Thymus (tissue), 11 donors: ENCODE data around the gene CDK9. TPM values are rescaled to one million over a fixed set of nuclear protein-coding genes. Genes with fewer than 3 reads are reported as not detected.

Experiments
- DNase-seq, 9 donors: peaks; one replicate each; pipeline ENCODE4 v3.0.0-alpha.2; 2013; ENCODE audit warnings: low spot score in 9 of 9, low read depth in 6 of 9, missing footprints in 1 of 9
- H3K27ac ChIP-seq, 2 donors: one replicate each; pipeline ENCODE4 v1.5.1; 2013; ENCODE audit warnings: control low read depth in 1 of 2, low read depth in 1 of 2, low read length in 1 of 2, mild to moderate bottlenecking in 1 of 2, moderate library complexity in 1 of 2
- H3K27me3 ChIP-seq, 2 donors: one replicate each; pipeline ENCODE4 v1.5.1; 2013; ENCODE audit warnings: low read length in 1 of 2; ENCODE audit not compliant: control insufficient read depth in 2 of 2, insufficient read depth in 1 of 2
- H3K36me3 ChIP-seq, 2 donors: one replicate each; pipeline ENCODE4 v1.5.1; 2013; ENCODE audit warnings: low read length in 1 of 2, mild to moderate bottlenecking in 1 of 2, moderate library complexity in 1 of 2; ENCODE audit not compliant: control insufficient read depth in 2 of 2, insufficient read depth in 2 of 2
- H3K4me1 ChIP-seq, 2 donors: one replicate each; pipeline ENCODE4 v1.5.1; 2013; ENCODE audit warnings: low read length in 2 of 2; ENCODE audit not compliant: control insufficient read depth in 2 of 2, insufficient read depth in 2 of 2
- H3K4me3 ChIP-seq, 2 donors: one replicate each; pipeline ENCODE4 v1.5.1; 2013; ENCODE audit warnings: low read length in 2 of 2, control low read depth in 1 of 2, mild to moderate bottlenecking in 1 of 2
- H3K9me3 ChIP-seq, 2 donors: one replicate each; pipeline ENCODE4 v1.5.1; 2013; ENCODE audit warnings: low read length in 1 of 2, mild to moderate bottlenecking in 1 of 2; ENCODE audit not compliant: control insufficient read depth in 2 of 2, insufficient read depth in 1 of 2
- WGBS: extraction: QIAGEN DNeasy Blood & Tissue Kit; methylation state at CpG from one replicate; pipeline ENCODE4 v1.1.7; 2013; 5-methylcytosine and 5-hydroxymethylcytosine counted together
- polyA plus RNA-seq: library from polyadenylated mRNA; stranded (reverse); fragments of 200-250 nt; gene quantifications from one replicate; pipeline ENCODE4 v1.2.3, GENCODE V29; 2013
- total RNA-seq: library from RNA; stranded (reverse); fragments of 120-200 nt; gene quantifications from one replicate; pipeline ENCODE4 v1.2.4, GENCODE V29; 2013
- donor health status: healthy.

CDK9 gene
- total and polyA plus RNA-seq, 2 donors = 38.9 to 122 TPM

DNA sequence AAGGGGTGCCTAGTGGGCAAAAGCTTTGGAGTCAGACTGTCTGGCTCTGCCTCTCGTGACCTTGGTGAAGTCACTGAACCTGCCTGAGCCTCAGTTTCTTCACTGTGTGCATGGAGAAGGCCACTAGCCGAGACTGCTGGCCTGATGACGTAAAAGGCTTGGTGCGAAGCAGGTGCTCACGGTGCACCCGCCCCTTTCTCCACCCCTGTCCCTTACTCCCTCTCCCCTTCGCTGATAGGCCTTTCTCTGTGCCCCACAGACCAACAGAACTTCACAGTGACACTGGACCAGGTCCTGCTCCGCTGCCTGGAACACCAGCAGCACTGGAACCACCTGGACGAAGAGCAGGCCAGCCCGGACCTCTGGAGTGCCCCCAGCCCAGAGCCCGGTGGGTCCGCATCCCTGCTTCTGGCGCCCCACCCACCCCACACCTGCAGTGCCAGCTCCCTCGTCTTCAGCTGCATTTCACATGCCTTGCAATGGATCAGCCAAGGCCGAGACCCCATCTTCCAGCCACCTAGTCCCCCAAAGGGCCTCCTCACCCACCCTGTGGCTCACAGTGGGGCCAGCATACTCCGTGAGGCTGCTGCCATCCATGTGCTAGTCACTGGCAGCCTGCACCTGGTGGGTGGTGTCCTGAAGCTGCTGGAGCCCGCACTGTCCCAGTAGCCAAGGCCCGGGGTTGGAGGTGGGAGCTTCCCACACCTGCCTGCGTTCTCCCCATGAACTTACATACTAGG lies 27.3 kb downstream of the CDK9 start:
- DNase-seq = no peak
- no peak overlapping the region for H3K27ac ChIP-seq
- 97% methylated on average over 19 of the region's 19 CpGs for WGBS

DNA sequence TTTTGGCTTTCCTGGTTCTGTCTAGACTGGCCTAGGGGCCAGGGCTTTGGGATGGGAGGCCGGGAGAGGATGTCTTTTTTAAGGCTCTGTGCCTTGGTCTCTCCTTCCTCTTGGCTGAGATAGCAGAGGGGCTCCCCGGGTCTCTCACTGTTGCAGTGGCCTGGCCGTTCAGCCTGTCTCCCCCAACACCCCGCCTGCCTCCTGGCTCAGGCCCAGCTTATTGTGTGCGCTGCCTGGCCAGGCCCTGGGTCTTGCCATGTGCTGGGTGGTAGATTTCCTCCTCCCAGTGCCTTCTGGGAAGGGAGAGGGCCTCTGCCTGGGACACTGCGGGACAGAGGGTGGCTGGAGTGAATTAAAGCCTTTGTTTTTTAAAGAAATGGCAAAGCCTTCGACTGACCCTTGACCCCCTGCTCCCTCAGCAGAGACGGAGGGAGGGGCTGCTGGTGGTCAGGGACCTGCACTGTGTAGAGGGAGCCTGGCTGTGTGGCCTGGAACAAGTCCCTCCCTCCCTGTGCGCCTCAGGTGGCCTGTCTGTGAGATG lies 27.9 kb downstream of the CDK9 start:
- Histone ChIP-seq H3K27me3 (no peaks in the 10 kb centered on the region), H3K36me3 (peaks cover 79 to 85% of the 10 kb centered on the region in 2 donors), H3K4me3 (no peak overlapping the region), H3K27ac (no peak overlapping the region), H3K4me1 (peaks cover 0 to 4% of the 10 kb centered on the region in 2 donors), H3K9me3 (peaks cover 0 to 4% of the 10 kb centered on the region in 2 donors)
- 98% methylated on average over 9 of the region's 9 CpGs for WGBS
- no peak for DNase-seq

More for the DNA sequence above, 27.3 kb downstream of the CDK9 start:
- Histone ChIP-seq H3K27me3 (no peaks in the 10 kb centered on the region), H3K4me3 (no peak overlapping the region), H3K9me3 (peaks cover 0 to 4% of the 10 kb centered on the region in 2 donors), H3K4me1 (peaks cover 0 to 6% of the 10 kb centered on the region in 2 donors), H3K36me3 (peaks cover 82 to 87% of the 10 kb centered on the region in 2 donors)

DNA sequence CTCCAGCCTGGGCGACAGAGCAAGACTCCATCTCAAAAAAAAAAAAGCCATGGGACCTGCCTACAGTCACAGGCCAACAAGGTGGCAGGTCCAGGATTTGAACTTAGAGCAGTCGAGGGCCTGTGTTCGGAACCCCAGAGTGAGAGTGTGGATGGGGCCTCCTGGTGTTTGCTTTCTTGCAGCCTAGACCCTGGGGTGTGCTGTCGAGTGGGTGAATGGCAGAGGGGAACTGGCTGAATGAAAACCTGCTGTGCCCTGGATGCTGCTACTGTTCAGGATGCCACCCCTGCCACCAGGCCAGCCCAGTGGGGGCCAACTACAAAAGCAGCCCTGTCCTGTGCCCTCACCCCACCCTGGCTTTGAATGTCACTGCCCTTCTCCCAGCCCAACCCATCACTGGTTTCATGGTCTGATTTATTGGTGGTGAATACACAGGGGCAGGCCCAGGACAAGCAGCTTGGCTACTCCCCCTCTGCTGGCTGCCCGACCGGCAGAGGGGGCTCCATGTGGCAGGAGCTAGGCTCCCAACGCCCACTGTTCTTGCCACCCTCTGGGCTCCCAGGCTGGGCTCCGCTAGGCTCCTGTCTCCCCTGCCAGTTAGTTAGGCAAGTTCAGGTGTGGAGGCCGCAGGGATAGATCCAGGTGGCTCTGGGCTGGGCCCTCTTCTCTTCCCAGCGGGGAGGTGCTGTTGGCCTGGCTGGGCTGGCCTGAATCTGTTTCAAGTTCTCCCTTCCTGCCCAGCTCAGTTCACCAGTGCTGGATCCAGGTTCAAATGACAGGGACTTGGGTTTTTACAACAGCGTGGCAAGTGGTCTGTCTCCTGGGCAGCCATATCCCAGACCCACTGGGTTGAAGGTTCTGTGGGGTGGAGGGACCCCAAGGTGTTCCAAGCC lies 29.0 kb downstream of the CDK9 start:
- no peaks in the 10 kb centered on the region for H3K4me1 ChIP-seq
- no peak for DNase-seq
- no peak overlapping the region for H3K27ac ChIP-seq
- peaks cover 81 to 85% of the 10 kb centered on the region in 2 donors for H3K36me3 ChIP-seq
- H3K4me3 ChIP-seq = no peak overlapping the region
- WGBS = 98% methylated on average over 11 of the region's 11 CpGs
- H3K9me3 ChIP-seq = peaks cover 0 to 4% of the 10 kb centered on the region in 2 donors
- H3K27me3 ChIP-seq = no peaks in the 10 kb centered on the region

DNA sequence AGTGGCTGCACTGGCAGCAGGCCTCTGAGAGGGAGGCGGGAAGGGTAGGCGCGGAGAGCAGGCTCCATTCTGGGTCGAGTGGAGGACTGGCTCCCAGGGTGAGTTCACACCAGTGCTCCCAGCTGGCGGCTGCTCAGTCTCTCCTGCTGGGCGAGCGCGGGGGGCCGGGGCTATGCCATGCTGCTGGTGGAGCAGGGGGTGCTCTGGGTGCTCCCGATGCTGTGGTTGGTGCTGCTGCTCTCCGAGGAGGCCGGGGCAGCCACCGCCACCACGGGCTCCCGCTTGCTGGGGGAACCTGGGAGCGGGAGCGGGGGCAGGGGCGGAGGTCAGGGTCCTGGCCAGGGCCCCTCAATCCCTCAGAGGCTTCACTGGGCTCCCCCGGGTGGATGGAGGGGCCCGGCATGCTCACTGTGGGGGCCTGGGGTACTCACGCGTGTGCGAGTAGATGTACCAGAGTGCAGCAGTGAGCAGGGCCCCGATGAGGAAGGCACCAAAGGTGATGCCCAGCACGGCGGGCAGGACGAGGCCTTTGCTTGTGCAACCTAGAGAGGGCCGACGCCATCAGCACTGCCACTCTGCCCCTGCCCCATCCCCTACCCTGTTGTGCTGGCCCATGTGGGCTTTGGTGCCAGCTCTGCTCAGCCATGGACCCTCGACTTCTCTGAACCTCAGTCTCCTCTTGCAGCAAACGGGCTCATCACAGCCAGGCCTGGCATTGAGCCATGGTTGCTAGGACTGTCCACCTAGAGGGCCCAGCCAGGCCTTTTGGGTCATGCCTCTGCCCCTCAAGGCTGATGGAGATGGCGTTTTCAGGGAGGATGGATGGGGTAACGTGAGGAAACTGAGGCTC lies 29.9 kb downstream of the CDK9 start:
- no peak overlapping the region for H3K4me3 ChIP-seq
- WGBS = 96% methylated on average over 33 of the region's 33 CpGs
- H3K27ac ChIP-seq = no peak overlapping the region
- peaks cover 73 to 77% of the 10 kb centered on the region in 2 donors for H3K36me3 ChIP-seq
- no peaks in the 10 kb centered on the region for H3K4me1 ChIP-seq
- no peak for DNase-seq
- peaks cover 0 to 4% of the 10 kb centered on the region in 2 donors for H3K9me3 ChIP-seq
- no peaks in the 10 kb centered on the region for H3K27me3 ChIP-seq

DNA sequence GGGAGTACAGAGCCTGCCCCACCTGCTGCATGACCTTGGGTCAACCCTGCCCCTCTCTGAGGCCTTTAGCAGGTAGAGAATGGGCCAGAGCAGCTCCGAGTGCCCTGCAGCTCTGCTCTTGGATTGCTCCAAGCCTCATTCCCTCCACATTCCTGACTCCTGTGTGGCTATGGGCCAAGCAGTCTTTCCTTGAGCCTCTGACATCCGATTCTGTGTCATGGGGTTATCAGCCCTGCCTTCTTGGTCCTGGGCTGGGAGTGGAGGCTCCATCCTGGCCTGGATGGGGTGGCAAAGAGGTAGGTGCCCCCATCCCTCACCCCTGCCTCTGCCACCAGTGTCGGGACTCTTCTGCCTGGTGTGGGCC lies 30.5 kb downstream of the CDK9 start:
- H3K27ac ChIP-seq = no peak overlapping the region
- H3K36me3 ChIP-seq = peaks cover 74 to 77% of the 10 kb centered on the region in 2 donors
- peaks cover 0 to 4% of the 10 kb centered on the region in 2 donors for H3K9me3 ChIP-seq
- no peak for DNase-seq
- H3K27me3 ChIP-seq = no peaks in the 10 kb centered on the region
- H3K4me1 ChIP-seq = no peaks in the 10 kb centered on the region
- H3K4me3 ChIP-seq = no peak overlapping the region
- 96% methylated on average over 3 of the region's 3 CpGs for WGBS

DNA sequence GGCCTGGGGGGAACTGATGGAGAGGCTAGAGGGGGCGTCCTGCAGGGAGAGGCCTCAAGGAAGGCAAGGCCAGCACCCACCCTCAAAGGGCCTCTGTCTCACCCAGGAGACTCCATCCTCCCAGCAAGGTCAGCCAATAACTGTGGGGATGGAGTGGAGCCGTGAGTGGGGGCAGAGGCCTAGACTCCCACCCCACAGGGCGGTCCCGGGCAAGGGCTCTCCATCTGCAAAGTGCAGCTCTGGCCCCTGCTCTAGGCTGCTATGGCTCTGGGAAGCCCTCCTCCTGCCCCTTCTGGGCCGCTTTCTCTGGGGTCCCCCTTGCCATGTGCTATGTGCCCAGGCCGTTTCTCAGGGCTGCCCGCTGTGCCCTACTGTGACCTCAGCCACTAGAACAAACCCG lies 30.9 kb downstream of the CDK9 start:
- Histone ChIP-seq H3K36me3 (peaks cover 71 to 76% of the 10 kb centered on the region in 2 donors), H3K9me3 (peaks cover 0 to 4% of the 10 kb centered on the region in 2 donors), H3K27ac (no peak overlapping the region), H3K4me3 (no peak overlapping the region), H3K4me1 (no peaks in the 10 kb centered on the region), H3K27me3 (no peaks in the 10 kb centered on the region)
- no peak for DNase-seq
- 97% methylated on average over 8 of the region's 8 CpGs for WGBS

DNA sequence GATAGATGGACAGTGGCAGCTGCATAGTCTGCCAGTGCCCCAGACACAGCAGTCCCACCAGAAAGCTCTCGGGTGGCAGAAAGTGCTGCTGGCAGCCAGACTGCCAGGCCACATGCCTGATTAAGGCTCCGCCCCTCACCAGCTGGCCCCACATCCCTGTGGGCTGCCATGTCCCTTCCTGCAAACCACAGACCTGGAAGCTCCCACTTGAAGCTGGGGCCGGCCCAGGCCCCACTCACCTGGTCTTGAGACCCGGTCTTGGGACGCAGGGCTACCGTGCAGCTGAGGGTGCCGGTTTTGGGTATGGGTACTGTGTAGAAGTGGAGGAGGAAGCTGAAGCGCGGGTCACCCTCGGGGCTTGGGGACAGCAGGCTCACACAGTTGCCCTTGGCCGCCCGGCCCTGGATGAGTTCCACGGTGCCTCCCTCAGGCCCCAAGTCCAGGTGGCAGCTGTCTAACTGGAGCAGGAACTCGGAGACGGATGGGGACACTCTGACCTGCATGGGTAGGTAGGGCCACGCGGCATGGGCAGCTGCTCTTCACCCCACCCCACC lies 32.1 kb downstream of the CDK9 start:
- Histone ChIP-seq H3K27me3 (no peaks in the 10 kb centered on the region), H3K27ac (no peak overlapping the region), H3K9me3 (peaks cover 0 to 4% of the 10 kb centered on the region in 2 donors), H3K36me3 (peaks cover 63 to 64% of the 10 kb centered on the region in 2 donors), H3K4me3 (no peak overlapping the region), H3K4me1 (no peaks in the 10 kb centered on the region)
- no peak for DNase-seq
- WGBS = 97% methylated on average over 17 of the region's 17 CpGs

DNA sequence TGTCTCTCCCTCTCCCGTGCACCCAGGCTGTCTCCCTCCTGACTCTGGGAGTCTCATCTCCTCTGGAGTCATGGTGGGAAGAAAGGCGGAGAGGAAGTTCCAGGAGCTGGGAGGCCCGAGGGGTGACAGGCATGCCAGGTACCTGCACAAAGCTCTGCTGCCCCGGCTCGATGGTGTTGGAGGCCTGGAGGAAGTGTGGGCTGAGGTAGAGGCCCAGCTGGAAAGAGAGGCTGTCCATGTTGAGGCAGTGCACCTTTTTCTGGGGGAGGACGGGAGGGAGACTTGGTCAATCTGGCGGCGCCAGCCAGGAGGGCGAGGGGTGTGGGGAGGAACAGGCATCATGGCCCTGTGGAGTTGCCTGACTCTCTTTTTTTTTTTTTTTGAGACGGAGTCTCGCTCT lies 32.7 kb downstream of the CDK9 start:
- Histone ChIP-seq H3K27me3 (no peaks in the 10 kb centered on the region), H3K27ac (no peak overlapping the region), H3K4me3 (no peak overlapping the region), H3K4me1 (no peaks in the 10 kb centered on the region), H3K9me3 (peaks cover 0 to 1% of the 10 kb centered on the region in 2 donors), H3K36me3 (peaks cover 57 to 58% of the 10 kb centered on the region in 2 donors)
- DNase-seq = no peak
- WGBS = over 99% methylated on average over 11 of the region's 11 CpGs
